ENCODE data around the gene CHAMP1. TPM values are rescaled to one million over a fixed set of nuclear protein-coding genes. Genes with fewer than 3 reads are reported as not detected.

The CHAMP1 gene
- total and polyA plus RNA-seq, 2 of the 8 experiments (the other 6 are each of a cell fraction or from before 2014, with no cell fraction given) = 26.8 to 41.9 TPM

- H2AK5ac ChIP-seq (ENCODE audit: low read depth, low read length) = no peak overlapping the region
- ChIA-PET POLR2A (ENCODE audit: partially characterized antibody) (interaction anchor here (1.0 to 1.2 kb wide), 3 partner anchors 11 to 32 kb away, joined by 3 read pairs; no protein-coding TSS in a partner anchor), CTCF (ENCODE audit: partially characterized antibody) (no interaction called here)
- H3K56ac ChIP-seq (replicated peaks; ENCODE audit: insufficient read length, low read depth, low read length) = no peak overlapping the region
- H3K4me2 ChIP-seq (ENCODE audit: insufficient read depth in 1 of 2, low read depth in 2 of 2, low read length in 2 of 2) = no peak overlapping the region
- H2AFZ ChIP-seq (ENCODE audit: low read length) = no peak overlapping the region
- H3K9me3 ChIP-seq (ENCODE audit: insufficient read depth in 2 of 2, low read depth in 1 of 2, low read length in 1 of 2) = no peaks in the 10 kb centered on the region
- H2BK15ac ChIP-seq (ENCODE audit: low read length) = no peak overlapping the region
- no peak overlapping the region for H3K27ac ChIP-seq (ENCODE audit: low read depth, low read length)
- H3K79me1 ChIP-seq (ENCODE audit: low read depth, low read length) = peaks cover 4% of the 10 kb centered on the region
- no peak overlapping the region for H3K4me3 ChIP-seq (ENCODE audit: extremely low read depth in 1 of 4, insufficient read depth in 2 of 4, low read depth in 3 of 4, low read length in 4 of 4)
- no peak overlapping the region for H2BK12ac ChIP-seq (ENCODE audit: low read depth, low read length)
- H2BK20ac ChIP-seq (ENCODE audit: low read length) = no peak overlapping the region
- no peak overlapping the region for H4K8ac ChIP-seq (ENCODE audit: extremely low read depth, insufficient read depth, low read length)
- H3K27me3 ChIP-seq (replicated peaks in 1 of 4; ENCODE audit: control insufficient read depth in 3 of 4, extremely low read depth in 1 of 4, insufficient read depth in 3 of 4, low read length in 3 of 4) = no peaks in the 10 kb centered on the region
- no peaks in the 10 kb centered on the region for H3K23me2 ChIP-seq (ENCODE audit: low read depth, low read length)
- no peak overlapping the region for H2BK5ac ChIP-seq (ENCODE audit: low read depth, low read length)
- no peak overlapping the region for H4K91ac ChIP-seq (replicated peaks; ENCODE audit: insufficient read length, low read length)
- no peak for TF ChIP-seq TEAD4 (IDR thresholded peaks at IDR 0.05; ENCODE audit: low read depth, low read length)
- TF ChIP-seq RAD21 (IDR thresholded peaks at IDR 0.05 in 1 of 2, conservative IDR thresholded peaks at IDR 0.05 in 1 of 2; ENCODE audit: low read depth in 2 of 2, low read length in 2 of 2) = no peak
- TF ChIP-seq PHF8 (conservative IDR thresholded peaks at IDR 0.05; ENCODE audit: low read depth, low read length) = no peak
- no peak for TF ChIP-seq FOSL1 (IDR thresholded peaks at IDR 0.05; ENCODE audit: insufficient read depth, low read depth, low read length)
- H3K23ac ChIP-seq (ENCODE audit: insufficient read length) = no peak overlapping the region
- WGBS, 2 experiments (ENCODE audit: extremely low coverage in 1 of 2, insufficient coverage in 1 of 2, insufficient read length in 1 of 2, insufficient replicate concordance in 2 of 2, low coverage in 1 of 2, low lambda C conversion rate in 2 of 2, missing lambda C conversion rate in 1 of 2) = 90% methylated on average over 3 of the region's 3 CpGs; no CpG with 5 or more reads in 1 of the 2 experiments
- peaks cover 9 to 57% (median 24%) of the 10 kb centered on the region in 4 experiments; a peak in 7 of 8 replicates for H3K36me3 ChIP-seq (ENCODE audit: control insufficient read depth in 2 of 4, insufficient read depth in 4 of 4, low read length in 3 of 4)
- H3K4ac ChIP-seq (replicated peaks; ENCODE audit: insufficient read length, low read depth, low read length) = no peak overlapping the region
- FAIRE-seq (no peak), DNase-seq (ENCODE audit: low read depth in 1 of 2, low spot score in 2 of 2) (no peak)
- H4K5ac ChIP-seq (ENCODE audit: insufficient read length, low read depth, low read length) = no peak overlapping the region
- no peak overlapping the region for H3K18ac ChIP-seq (ENCODE audit: extremely low read depth, low read length)
- H3K14ac ChIP-seq (ENCODE audit: insufficient read length) = no peak overlapping the region
- H4K20me1 ChIP-seq (replicated peaks in 1 of 2; ENCODE audit: control insufficient read depth in 1 of 2, insufficient read depth in 2 of 2, low read length in 2 of 2) = peaks cover 0 to 4% of the 10 kb centered on the region in 2 experiments
- peaks cover 0 to 8% (median 3%) of the 10 kb centered on the region in 4 experiments; a peak in 4 of 7 replicates for H3K4me1 ChIP-seq (replicated peaks in 1 of 4; ENCODE audit: control insufficient read depth in 3 of 4, insufficient read depth in 4 of 4, low read length in 3 of 4)
- peak overlapping the region in 1 of 4 experiments; percentile 30; a peak in 1 of 7 replicates for H3K9ac ChIP-seq (replicated peaks in 1 of 4; ENCODE audit: extremely low read depth in 1 of 4, low read depth in 3 of 4, low read length in 3 of 4)
- no peak overlapping the region for H2BK120ac ChIP-seq (replicated peaks; ENCODE audit: low read depth, low read length)
- peaks cover 0 to 41% of the 10 kb centered on the region in 2 experiments; a peak in 2 of 4 replicates for H3K79me2 ChIP-seq (ENCODE audit: control insufficient read depth in 1 of 2, insufficient read depth in 2 of 2, low read length in 2 of 2)
These were observed 30.7 kb upstream of the CHAMP1 start for GRCh38 chr13:114283576-114283975.
